Retinal pigment epithelial cell (primary cell): Measurements from ENCODE around the gene HECTD2.
A peak's percentile ranks its signal among the peaks of the same experiment; 100 is the strongest.
"Not testable (repeated sequence)": the region's sequence is repeated elsewhere in the genome, so short reads cannot be mapped to it uniquely, and the experiment has no call there.

Source experiments
- DNase-seq: peaks from one replicate; pipeline ENCODE4 v3.0.0-alpha.2; 2010; ENCODE audit warnings: low read depth
- H3K4me3 ChIP-seq: 2 replicates; pipeline ENCODE4 v1.5.1; 2011; ENCODE audit warnings: mild to moderate bottlenecking, low read length, control low read depth, moderate library complexity
- TF ChIP-seq, protein P1 (sequence below): conservative IDR thresholded peaks from 2 replicates; pipeline ENCODE4 v1.5.1; 2011; ENCODE audit warnings: low read depth, low read length, control low read depth, inconsistent platforms

The HECTD2 gene

DNA sequence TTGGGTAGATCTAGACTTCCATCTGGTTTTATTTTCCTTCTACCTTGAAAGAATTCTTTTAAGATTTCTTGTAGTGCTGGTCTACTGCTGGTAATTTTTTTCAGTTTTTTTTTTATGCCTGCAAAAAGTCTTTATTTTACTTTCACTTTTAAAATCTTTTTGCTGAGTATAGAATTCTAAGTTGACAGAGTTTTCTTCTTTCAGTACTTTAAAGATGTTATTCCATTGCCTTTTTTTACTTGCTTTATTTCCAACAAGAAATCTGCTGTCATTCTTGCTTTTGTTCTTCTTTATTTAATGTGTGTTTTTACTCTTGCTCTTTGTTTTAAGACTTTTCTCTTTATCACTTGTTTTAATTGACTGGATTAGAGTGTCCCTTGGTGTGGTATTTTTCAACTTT, 36.1 kb upstream of the HECTD2 start:
- no peak overlapping the region for H3K4me3 ChIP-seq
- TF ChIP-seq, protein P1, sequence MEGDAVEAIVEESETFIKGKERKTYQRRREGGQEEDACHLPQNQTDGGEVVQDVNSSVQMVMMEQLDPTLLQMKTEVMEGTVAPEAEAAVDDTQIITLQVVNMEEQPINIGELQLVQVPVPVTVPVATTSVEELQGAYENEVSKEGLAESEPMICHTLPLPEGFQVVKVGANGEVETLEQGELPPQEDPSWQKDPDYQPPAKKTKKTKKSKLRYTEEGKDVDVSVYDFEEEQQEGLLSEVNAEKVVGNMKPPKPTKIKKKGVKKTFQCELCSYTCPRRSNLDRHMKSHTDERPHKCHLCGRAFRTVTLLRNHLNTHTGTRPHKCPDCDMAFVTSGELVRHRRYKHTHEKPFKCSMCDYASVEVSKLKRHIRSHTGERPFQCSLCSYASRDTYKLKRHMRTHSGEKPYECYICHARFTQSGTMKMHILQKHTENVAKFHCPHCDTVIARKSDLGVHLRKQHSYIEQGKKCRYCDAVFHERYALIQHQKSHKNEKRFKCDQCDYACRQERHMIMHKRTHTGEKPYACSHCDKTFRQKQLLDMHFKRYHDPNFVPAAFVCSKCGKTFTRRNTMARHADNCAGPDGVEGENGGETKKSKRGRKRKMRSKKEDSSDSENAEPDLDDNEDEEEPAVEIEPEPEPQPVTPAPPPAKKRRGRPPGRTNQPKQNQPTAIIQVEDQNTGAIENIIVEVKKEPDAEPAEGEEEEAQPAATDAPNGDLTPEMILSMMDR, result no peak
- DNase-seq, result no peak

DNA sequence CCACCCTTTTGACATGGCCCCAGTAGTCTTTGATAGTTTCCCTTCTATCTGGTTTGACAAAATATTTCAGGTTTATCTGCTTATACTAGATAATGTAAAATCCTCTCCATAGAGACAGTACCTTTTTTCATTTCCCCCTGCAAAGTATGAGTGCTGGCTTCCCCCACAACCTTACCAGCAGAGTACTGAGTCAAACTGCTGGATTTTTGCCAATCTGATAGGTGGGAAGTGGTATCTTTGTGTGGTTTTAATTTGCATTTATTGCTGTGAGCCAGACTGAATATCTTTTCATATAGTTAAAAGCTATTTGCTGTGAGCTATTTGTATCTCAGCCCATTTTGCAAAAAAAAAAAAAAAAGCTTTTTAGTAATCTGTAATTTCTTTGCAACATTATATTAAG, 32.1 kb upstream of the HECTD2 start:
- TF ChIP-seq, protein P1, result no peak
- H3K4me3 ChIP-seq, result no peak overlapping the region
- DNase-seq, result no peak

DNA sequence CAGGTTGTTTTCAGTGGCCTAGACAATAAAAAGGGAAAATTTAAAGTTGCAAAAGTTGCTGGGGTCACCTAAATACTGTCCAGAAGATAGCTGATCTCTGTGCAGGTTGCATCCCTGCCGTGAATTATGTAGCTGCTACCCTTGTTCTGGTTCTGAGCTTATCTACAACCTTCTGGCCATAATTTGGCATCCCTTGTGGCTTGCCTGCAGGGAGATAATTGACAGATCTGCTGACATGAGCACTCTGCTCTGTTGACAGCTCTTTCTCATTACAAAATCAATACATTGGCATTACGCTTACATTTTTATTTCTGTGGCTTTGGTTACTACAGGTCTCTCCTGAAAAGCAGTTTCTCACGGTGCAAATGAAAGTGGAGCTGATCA, 29.3 kb upstream of the HECTD2 start:
- H3K4me3 ChIP-seq, result no peak overlapping the region
- TF ChIP-seq, protein P1, result no peak
- no peak for DNase-seq

DNA sequence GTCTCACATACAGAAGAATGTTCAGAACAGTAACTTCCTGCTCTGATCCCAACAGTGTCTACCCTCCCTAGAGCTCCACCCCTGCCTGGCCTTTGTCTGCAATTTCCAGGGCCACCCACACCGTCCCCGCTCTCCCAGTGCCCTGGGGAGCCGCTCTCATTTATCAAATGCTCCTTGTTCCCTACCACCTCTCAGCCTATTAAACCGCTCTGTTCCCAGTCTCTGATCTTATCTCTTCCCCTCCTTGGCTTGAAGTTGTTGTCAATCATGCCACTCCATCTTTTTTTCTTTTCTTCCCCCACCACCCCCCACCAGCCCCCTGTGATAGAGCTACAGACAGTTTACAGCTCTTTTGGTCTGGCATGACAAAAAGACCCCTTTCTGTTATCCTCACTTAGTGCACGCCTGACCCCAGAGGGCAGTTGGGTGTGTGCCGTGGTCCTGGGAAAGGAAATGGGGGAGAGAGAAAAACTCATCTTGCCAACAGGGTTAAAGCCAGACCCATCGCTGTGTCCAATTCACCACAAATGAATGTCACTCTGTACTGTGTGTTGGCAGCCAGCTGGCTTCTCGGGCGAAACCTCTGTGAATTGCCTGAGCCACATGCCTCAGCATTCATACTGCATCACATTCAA, 28.8 kb upstream of the HECTD2 start:
- no peak for DNase-seq
- H3K4me3 ChIP-seq, result no peak overlapping the region
- TF ChIP-seq, protein P1, result no peak

DNA sequence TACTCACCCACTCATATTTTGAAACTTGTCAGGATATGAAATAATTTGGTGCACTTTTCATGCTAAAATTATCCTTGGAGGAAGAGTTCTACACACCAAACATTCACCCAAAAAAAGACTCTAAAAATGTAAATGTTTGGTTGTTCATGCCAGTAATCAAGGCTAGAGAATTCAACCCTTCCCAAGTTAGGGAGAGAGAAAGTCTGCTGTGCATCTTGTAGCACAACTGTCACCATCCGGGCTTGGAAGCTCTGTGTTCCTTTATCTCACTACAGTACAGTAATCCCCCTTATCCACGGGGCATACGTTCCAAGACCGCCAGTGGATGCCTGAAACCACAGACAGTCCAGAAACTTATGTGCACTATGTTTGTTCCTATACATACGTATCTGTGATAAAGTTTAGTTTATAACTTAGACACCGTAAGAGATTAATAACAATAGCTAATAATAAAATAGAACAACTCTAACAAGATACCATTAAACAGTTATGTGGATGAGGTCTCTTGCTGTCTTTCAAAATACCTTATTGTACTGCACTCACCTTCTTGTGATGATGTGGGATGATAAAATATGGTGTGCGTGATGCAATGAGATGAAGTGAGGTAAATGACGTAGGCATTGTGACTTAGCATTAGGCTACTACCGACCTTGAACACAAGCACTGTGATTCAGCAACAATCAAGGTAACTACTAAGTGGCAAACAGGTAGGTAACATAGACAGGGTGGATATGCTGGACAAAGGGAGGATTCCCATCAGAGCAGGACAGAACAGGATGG, 24.6 kb upstream of the HECTD2 start:
- H3K4me3 ChIP-seq, result no peak overlapping the region
- DNase-seq, result no peak
- TF ChIP-seq, protein P1, result no peak

DNA sequence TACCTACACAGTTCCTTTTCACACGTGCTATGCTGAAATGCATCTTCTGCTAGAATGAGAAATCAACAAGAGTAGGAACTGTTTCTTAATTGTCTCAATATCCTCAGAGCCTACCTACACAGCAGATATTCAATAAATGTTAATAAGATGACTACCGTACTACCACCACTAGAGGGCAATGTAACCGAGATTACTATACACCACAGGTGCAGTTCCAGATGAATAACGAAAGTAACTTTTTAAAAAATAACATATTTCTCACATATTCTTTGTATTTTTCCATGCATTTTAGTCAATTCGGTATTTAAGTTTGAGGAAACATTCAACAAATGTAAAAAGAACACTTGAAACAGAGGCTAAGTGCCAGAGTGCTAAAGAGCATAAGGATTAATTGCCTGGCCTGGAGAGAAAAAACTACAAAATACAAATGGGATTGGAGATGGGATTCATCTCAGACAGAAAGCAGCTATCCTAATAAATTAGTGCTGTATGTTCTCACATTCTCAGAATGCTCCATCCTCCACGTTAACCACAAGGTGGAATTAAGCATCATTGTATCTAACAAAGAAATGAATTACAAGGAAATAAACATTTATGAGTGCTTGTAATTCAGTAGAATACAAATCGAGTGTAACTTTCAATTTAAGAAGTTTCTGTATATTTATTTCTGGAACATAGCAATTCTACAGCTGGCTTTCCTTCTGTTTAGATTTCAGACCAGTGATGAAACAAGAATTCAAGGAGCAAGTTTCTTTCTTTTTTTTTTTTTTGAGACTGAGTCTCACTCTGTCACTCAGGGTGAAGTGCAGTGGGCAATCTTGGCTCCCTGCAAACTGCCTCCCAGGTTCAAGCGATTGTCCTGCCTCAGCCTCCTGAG, 20.3 kb upstream of the HECTD2 start:
- no peak overlapping the region for H3K4me3 ChIP-seq
- TF ChIP-seq, protein P1, result peak; percentile 58
- no peak for DNase-seq

DNA sequence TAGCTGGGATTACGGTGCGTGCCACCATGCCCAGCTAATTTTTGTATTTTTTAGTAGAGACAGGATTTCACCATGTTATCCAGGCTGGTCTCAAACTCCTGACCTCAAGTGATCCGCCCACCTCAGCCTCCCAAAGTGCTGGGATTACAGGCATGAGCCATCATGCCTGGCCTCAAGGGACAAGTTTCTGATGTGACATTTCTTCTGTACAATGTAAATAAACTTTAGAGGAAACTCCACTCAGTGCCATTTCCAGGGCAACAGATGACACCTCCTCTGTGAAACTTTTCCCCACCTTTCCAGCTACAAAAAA, 19.7 kb upstream of the HECTD2 start:
- not testable (repeated sequence) for DNase-seq, H3K4me3 ChIP-seq
